NOMO-1 (cell line): ENCODE data around the gene PRMT2.
A peak's percentile ranks its signal among the peaks of the same experiment; 100 is the strongest.
"Not testable (repeated sequence)": the region's sequence is repeated elsewhere in the genome, so short reads cannot be mapped to it uniquely, and the experiment has no call there.

ENCODE experiments used
- DNase-seq, 2 experiments: peaks; one replicate each; lab custom pipeline; 2025; ENCODE audit not compliant: unreplicated experiment in 2 of 2; lab: John Stamatoyannopoulos, UW

Gene PRMT2

GRCh38 chr21:46617267-46618051 is 18.0 kb upstream of the PRMT2 start:
- no peak for DNase-seq

DNA sequence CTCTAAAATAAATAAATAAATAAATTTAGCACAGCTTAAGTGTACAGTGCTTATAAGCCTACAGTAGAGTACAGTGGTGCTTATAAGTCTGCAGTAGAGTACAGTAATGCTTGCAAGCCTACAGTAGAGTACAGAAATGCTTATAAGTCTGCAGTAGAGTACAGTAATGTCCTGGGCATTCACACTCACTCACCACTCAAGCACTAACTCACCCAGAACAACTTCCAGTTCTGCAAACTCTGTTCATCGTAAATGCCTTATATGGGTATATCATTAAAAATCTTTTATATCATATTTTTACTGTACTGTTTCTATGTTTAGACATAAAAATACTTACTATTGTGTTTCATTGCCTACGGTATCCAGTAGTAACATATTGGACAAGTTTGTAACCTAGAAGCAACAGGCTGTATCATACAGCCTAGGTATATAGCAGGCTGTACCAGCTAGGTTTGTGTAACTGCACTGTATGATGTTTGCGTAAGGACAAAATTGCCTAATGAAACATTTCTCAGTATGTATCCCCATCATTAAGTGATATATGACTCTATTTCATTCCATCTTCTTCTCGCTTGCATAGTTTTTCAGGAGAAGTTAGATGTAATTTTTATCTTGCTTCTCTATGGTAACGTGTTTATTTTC is 16.6 kb upstream of the PRMT2 start:
- DNase-seq: peak in 1 of 2 experiments; percentile 43

- no peak for DNase-seq
Measured at GRCh38 chr21:46619846-46620245, 15.6 kb upstream of the PRMT2 start.

DNA sequence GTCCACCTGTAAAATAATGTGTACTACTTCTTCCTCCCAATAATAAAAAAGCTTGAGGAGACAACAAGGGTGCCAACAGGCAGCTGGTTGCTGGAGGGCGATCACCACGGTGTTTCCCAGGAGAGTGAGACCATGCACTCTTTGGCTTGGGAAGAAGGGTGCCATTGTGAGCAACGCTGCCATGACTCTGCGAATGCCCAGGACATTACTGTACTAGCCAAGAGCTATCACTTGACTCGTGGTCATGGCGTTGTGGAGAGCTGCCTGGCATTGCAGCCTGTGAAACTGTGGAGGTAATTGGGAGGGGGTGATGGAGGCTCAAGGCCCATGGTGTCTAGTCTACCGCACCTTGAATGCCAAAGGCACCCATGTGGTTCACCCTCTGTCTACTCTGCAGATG is 14.6 kb upstream of the PRMT2 start:
- no peak for DNase-seq

GRCh38 chr21:46621457-46622182 is 13.9 kb upstream of the PRMT2 start:
- no peak for DNase-seq

- DNase-seq: peak; percentile 82 to 93
Measured at GRCh38 chr21:46622226-46622625, 13.2 kb upstream of the PRMT2 start.

GRCh38 chr21:46624050-46624449 is 11.4 kb upstream of the PRMT2 start:
- DNase-seq: no peak

DNA sequence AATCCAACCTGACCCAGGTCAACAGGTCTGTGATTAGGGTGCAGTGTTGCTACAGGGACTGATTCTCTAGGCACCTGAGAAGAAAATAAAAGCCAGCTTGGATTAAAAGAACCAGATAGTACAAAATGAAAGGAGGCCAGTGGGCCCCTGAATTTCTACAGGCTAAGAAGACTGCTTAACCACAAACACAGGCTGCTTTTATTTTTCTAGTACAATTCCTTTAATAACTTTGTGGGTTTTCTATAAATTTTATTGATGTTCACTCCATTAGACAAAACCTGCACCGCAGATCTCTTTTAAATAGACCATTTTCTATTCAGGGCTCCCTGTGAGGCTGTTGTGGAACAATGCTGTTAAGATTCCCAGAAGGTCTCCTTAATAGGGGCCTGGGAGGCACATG is 9.7 kb upstream of the PRMT2 start:
- no peak for DNase-seq

DNA sequence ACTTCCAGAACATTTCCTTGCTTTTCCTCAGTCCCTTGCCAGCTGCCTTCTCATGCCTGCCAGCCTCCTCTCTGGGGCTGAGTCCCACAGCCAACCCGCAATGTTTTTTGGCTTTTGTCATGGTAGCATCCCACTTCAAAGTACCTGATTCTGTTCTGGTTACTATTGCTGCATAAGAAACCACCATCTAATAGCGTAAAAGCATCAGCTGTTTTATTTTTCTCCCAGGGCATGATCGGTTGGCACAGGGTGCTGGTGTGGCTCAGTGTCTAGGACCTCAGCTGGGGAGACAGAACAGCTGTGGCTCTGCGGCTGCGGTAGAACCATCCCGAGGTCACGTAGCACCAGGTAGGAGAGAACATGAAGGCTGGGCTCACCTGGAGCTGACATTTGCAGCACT is 8.9 kb upstream of the PRMT2 start:
- DNase-seq: no peak

- no peak for DNase-seq
Measured at GRCh38 chr21:46626975-46627501, 8.4 kb upstream of the PRMT2 start.

DNA sequence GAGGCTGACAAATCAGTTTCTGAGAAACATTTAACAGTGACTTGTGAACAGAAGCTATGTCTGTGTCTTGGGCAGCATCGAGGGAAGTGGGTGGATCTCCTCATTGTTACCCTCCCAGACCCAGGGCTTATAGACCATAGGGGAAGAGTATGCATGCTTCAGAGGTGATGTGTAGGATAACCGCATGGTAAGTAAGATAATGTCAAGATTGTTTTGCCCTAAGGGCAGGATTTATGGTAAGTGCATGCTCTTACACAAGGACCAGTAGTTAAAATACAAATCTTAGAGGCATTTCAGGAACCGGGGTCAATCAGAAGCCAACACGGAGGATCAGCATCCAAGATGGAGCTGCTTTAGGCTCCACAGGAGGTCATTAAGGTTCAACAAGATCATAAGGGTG is 7.7 kb upstream of the PRMT2 start:
- DNase-seq: no peak

- DNase-seq: no peak
Measured at GRCh38 chr21:46628868-46629267, 6.6 kb upstream of the PRMT2 start.

DNA sequence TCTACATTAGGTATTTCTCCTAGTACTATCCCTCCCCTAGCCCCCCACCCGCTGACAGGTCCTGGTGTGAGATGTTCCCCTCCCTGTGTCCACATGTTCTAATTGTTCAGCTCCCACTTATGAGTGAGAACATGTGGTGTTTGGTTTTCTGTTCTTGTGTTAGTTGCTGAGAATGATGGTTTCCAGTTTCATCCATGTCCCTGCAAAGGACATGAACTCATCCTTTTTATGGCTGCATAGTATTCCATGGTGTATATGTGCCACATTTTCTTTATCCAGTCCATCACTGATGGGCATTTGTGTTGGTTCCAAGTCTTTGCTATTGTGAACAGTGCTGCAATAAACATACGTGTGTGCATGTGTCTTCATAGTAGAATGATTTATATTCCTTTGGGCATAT is 4.6 kb upstream of the PRMT2 start:
- not testable (repeated sequence) for DNase-seq

DNA sequence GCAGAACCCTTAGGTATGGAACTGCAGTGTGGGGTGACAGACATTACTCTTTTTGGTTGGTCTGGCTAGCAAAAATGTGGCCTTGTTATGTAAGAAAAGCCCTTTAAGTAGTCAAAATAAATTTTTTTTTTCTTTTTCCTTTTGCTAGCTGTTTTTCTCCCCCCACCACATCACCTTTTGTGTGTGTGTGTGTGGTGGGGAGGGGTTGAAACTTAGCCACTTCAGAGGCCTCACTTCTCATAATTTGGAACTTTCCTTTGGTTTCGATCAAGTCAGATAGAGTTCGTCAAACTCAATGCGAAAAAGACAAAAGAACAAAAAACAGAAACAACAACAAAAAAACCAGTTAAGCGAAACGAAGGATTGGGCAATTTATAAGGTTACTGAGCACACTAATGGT is 1.9 kb upstream of the PRMT2 start:
- no peak for DNase-seq

DNA sequence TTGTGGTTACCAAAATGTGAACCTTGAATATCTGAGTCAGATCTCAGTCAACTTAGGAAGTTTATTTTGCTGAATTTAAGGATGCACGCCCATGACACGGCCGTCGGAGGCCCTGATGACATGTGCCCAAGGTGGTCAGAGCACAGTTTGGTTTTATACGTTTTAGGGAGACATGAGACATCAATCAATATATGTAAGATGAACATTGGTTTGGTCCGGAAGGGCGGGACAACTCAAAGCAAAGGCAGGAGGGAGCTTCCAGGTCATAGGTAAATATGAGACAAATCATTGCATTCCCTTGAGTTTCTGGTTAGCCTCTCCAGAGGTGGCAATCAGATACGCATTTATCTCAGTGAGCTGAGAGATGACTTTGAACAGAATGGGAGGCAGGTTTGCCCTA is 1.0 kb upstream of the PRMT2 start:
- no peak for DNase-seq

DNA sequence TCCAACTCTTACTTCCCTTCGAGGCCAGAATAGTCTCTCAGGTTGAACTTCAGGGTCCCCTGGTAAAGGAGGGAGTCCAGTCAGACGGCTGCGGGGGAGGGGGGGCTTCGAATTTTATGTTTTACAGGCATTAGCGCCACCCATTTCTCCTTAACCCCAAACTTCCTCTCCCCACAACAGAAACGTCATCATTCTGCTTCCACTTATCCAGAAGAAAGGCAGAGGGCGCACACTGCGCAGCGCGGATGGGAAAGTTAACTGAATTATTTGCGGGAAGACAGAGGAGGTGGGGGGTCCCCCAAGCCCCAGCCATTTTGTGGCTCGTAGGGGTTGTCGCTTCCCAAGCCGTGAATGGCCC is 529 bp upstream of the PRMT2 start:
- DNase-seq: peak; percentile 78 to 86

GRCh38 chr21:46636181-46636512 is 673 bp downstream of the PRMT2 start:
- no peak for DNase-seq

DNA sequence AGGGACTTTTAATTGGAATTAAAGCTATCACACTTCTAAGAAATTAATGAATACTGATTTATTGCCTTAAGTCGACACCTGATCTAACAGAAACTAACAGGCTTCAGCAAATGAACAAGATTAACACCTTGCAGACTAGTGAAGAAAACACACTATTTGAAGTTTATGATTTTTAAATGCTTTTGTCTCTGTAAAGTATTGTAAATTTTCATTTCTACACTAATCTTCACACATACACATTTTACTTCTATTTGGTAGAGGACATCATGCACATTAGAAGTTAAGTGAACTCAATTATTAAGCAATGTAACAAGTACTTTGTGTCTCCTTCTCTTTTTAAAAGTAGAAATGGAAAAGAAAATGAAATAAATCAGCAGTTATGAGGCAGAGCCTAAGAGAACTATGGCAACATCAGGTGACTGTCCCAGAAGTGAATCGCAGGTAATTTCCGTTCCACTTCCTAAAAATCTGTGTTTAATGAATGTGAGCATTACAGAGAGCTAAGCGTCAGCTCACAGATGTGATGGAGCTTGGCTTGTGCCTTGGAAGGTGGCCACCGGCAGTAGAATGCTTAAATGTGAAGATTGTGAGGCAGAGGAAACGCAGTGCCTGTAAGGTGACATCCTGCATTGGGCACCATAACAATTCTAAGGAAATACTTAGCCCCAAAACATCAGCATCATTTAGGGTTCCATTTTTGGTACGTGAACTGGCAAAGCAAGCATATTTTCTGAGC is 1.2 kb downstream of the PRMT2 start:
- DNase-seq: no peak

DNA sequence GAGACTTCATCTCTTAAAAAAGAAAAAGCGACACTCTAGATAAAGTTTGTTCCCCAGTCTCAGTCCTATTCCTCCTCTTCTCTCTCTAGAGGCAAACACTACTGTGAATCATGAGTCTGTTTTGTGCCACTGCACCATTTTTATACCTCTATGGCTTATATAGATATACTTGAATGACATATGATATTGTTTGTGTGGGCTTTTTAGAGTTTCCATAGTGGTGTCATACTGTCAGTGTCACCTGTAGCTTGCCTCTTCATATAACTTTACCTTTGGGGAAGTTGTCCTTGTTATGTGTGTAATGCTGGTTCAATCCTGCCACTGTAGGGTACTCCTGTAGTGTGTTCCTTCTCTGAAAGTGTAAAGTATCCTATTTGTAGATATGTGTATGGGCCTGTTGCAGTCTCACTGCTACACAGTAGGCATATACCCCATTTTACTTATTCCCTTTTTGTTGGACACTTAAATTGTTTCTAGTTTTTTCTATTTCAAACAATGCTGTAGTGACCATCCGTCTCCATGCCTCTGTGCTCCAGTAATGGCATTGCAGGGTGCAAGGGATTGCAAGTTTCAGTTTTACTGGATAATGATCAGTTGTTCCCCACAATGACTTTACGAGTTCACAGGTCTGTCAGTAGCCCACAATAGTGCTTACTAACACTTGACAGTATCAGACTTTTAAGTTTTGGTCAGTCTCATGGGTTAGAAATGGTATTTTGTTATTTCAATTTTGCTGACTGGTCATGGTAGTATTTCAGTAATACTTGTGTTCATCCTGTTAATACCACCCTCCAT is 2.7 kb downstream of the PRMT2 start:
- DNase-seq: no peak
